ENCODE results near the gene PRKCE. TPM values are rescaled to one million over a fixed set of nuclear protein-coding genes. Genes with fewer than 3 reads are reported as not detected.
A peak's percentile ranks its signal among the peaks of the same experiment; 100 is the strongest.

Gene PRKCE
- total RNA-seq, 1 experiment from 2014 or later = 4.4 TPM

DNA sequence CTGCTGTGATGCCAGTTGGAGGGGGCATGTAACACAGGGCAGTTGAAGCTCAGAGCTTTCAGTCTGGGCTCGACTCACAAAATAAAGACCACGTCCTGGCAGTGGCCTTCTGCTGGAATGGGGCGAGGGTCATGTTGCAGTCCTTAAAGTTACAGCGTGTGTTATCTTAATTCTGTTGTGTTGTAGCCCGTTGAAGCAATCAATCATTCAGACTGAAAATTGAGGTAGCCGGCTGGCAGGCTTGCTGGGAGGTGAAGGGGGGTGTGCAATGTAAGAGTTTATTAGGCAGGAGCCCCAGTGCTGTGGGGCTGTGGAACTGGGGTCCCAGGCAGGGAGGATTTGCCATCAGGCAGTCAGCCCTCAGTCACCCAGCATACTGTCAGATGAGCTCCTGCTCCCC lies 508.9 kb downstream of the PRKCE start:
- ChIA-PET POLR2A (no interaction called here), CTCF (no interaction called here)
- H3K27me3 Mint-ChIP-seq (ENCODE audit: insufficient read depth, unreplicated experiment) = no peaks in the 10 kb centered on the region
- Histone ChIP-seq H3K4me1 (peaks cover 26% of the 10 kb centered on the region), H3K36me3 (ENCODE audit: control insufficient read depth, insufficient read depth, low read length) (no peaks in the 10 kb centered on the region), H3K4me3 (ENCODE audit: low read depth, low read length) (no peak overlapping the region), H3K9me3 (no peaks in the 10 kb centered on the region), H3K27me3 (replicated peaks; ENCODE audit: control insufficient read depth, insufficient read depth, low read length) (no peaks in the 10 kb centered on the region)
- intact Hi-C loops (cut with micrococcal nuclease; ENCODE audit: unreplicated experiment) = no loop called here
- H3K4me3 Mint-ChIP-seq (ENCODE audit: unreplicated experiment) = no peak overlapping the region
- peaks cover 38% of the 10 kb centered on the region for H3K4me1 Mint-ChIP-seq (ENCODE audit: low read depth, unreplicated experiment)
- no TSS peak for BruUV-seq (replicated peaks)
- DNase-seq = no peak
- peaks cover 7% of the 10 kb centered on the region for H3K36me3 Mint-ChIP-seq (ENCODE audit: insufficient read depth, unreplicated experiment)
- H3K9me3 Mint-ChIP-seq (ENCODE audit: unreplicated experiment) = no peaks in the 10 kb centered on the region
- H3K27ac Mint-ChIP-seq (ENCODE audit: unreplicated experiment) = no peak overlapping the region
- no peak for TF ChIP-seq CTCF (IDR thresholded peaks at IDR 0.05; ENCODE audit: insufficient read depth in 1 of 2, low read depth in 1 of 2, low read length in 1 of 2, severe bottlenecking in 1 of 2, unreplicated experiment in 1 of 2)

DNA sequence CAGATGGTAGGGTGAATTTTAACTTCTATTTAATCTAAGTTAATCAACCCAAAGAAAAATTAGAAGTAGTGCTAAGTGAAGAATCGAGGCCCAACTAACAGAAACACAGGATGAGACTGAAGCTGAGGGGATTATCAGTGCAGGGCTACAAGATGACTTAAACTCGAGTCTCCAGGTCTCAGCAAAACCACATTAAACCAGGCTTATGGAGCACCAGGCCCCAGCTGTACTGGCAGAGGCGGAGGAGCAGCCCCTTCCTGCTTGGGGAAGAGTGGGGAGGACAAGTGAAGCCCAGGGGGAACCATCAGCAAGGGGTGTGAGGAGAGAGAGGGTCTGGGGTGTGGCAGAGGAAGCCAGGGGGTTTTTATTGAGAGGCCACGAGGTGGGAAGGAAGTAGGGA lies 509.8 kb downstream of the PRKCE start:
- CTCF ChIA-PET = no interaction called here
- Histone ChIP-seq H3K9me3 (no peaks in the 10 kb centered on the region), H3K4me3 (ENCODE audit: low read depth, low read length) (no peak overlapping the region), H3K4me1 (peaks cover 36% of the 10 kb centered on the region), H3K36me3 (ENCODE audit: control insufficient read depth, insufficient read depth, low read length) (no peaks in the 10 kb centered on the region), H3K27me3 (replicated peaks; ENCODE audit: control insufficient read depth, insufficient read depth, low read length) (no peaks in the 10 kb centered on the region)
- Mint-ChIP-seq H3K36me3 (ENCODE audit: insufficient read depth, unreplicated experiment) (peaks cover 7% of the 10 kb centered on the region), H3K4me3 (ENCODE audit: unreplicated experiment) (no peak overlapping the region), H3K27me3 (ENCODE audit: insufficient read depth, unreplicated experiment) (no peaks in the 10 kb centered on the region), H3K27ac (ENCODE audit: unreplicated experiment) (peak overlapping the region; percentile 85), H3K4me1 (ENCODE audit: low read depth, unreplicated experiment) (peaks cover 45% of the 10 kb centered on the region), H3K9me3 (ENCODE audit: unreplicated experiment) (no peaks in the 10 kb centered on the region)
- DNase-seq = no peak
- POLR2A ChIA-PET = no interaction called here
- no peak for TF ChIP-seq CTCF (IDR thresholded peaks at IDR 0.05; ENCODE audit: insufficient read depth in 1 of 2, low read depth in 1 of 2, low read length in 1 of 2, severe bottlenecking in 1 of 2, unreplicated experiment in 1 of 2)
- intact Hi-C loops (cut with micrococcal nuclease; ENCODE audit: unreplicated experiment) = no loop called here
- no TSS peak for BruUV-seq (replicated peaks)

- CTCF ChIA-PET = no interaction called here
- BruUV-seq (replicated peaks) = no TSS peak
- DNase-seq = no peak
- Histone ChIP-seq H3K9me3 (no peaks in the 10 kb centered on the region), H3K4me1 (peaks cover 42% of the 10 kb centered on the region), H3K27me3 (replicated peaks; ENCODE audit: control insufficient read depth, insufficient read depth, low read length) (no peaks in the 10 kb centered on the region), H3K4me3 (ENCODE audit: low read depth, low read length) (no peak overlapping the region), H3K36me3 (ENCODE audit: control insufficient read depth, insufficient read depth, low read length) (no peaks in the 10 kb centered on the region)
- no peaks in the 10 kb centered on the region for H3K9me3 Mint-ChIP-seq (ENCODE audit: unreplicated experiment)
- TF ChIP-seq CTCF (IDR thresholded peaks at IDR 0.05; ENCODE audit: insufficient read depth in 1 of 2, low read depth in 1 of 2, low read length in 1 of 2, severe bottlenecking in 1 of 2, unreplicated experiment in 1 of 2) = no peak
- peaks cover 45% of the 10 kb centered on the region for H3K4me1 Mint-ChIP-seq (ENCODE audit: low read depth, unreplicated experiment)
- H3K4me3 Mint-ChIP-seq (ENCODE audit: unreplicated experiment) = no peak overlapping the region
- H3K36me3 Mint-ChIP-seq (ENCODE audit: insufficient read depth, unreplicated experiment) = peaks cover 7% of the 10 kb centered on the region
- H3K27ac Mint-ChIP-seq (ENCODE audit: unreplicated experiment) = peak overlapping the region; percentile 85
- intact Hi-C loops (cut with micrococcal nuclease; ENCODE audit: unreplicated experiment) = no loop called here
- POLR2A ChIA-PET = no interaction called here
- H3K27me3 Mint-ChIP-seq (ENCODE audit: insufficient read depth, unreplicated experiment) = no peaks in the 10 kb centered on the region
Observed at GRCh38 chr2:46161911-46162310, 510.4 kb downstream of the PRKCE start.

All from Caco-2 (cell line).